Articular chondrocyte of knee joint (primary cell): Measurements from ENCODE around the gene WIZ. TPM values are rescaled to one million over a fixed set of nuclear protein-coding genes. Genes with fewer than 3 reads are reported as not detected.

Source experiments
- small RNA-seq: library from RNA; depleted of rRNA; stranded (forward); fragments of <200 nt; gene quantifications from one replicate; pipeline ENCODE3, GENCODE V24; 2012
- total RNA-seq: library from RNA; depleted of rRNA; stranded (reverse); fragments of >200 nt; gene quantifications from 2 replicates; pipeline ENCODE4 v1.2.3, GENCODE V29; 2012

The WIZ gene, protein sequence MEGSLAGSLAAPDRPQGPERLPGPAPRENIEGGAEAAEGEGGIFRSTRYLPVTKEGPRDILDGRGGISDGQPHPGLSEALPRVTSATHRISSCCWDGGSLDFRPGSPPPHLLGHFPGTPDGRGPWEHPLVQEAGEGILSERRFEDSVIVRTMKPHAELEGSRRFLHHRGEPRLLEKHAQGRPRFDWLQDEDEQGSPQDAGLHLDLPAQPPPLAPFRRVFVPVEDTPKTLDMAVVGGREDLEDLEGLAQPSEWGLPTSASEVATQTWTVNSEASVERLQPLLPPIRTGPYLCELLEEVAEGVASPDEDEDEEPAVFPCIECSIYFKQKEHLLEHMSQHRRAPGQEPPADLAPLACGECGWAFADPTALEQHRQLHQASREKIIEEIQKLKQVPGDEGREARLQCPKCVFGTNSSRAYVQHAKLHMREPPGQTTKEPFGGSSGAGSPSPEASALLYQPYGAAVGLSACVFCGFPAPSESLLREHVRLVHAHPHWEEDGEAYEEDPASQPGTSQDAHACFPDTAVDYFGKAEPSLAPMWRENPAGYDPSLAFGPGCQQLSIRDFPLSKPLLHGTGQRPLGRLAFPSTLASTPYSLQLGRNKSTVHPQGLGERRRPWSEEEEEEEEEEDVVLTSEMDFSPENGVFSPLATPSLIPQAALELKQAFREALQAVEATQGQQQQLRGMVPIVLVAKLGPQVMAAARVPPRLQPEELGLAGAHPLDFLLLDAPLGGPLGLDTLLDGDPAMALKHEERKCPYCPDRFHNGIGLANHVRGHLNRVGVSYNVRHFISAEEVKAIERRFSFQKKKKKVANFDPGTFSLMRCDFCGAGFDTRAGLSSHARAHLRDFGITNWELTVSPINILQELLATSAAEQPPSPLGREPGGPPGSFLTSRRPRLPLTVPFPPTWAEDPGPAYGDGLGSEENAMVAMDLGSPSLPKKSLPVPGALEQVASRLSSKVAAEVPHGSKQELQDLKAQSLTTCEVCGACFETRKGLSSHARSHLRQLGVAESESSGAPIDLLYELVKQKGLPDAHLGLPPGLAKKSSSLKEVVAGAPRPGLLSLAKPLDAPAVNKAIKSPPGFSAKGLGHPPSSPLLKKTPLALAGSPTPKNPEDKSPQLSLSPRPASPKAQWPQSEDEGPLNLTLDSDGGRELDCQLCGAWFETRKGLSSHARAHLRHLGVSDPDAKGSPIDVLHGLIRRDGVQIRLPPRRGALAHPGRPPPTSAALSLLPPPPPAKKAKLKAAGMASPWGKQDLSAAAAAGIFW (N-terminal part only)
- total RNA-seq, result 9.4 TPM in 2 replicates

GRCh38 chr19:15449620-15450527, at the start of gene WIZ:
Gene WIZ (minus strand): TSS chr19:15449956. CDS start chr19:15448307, 1,649 bp downstream.

DNA sequence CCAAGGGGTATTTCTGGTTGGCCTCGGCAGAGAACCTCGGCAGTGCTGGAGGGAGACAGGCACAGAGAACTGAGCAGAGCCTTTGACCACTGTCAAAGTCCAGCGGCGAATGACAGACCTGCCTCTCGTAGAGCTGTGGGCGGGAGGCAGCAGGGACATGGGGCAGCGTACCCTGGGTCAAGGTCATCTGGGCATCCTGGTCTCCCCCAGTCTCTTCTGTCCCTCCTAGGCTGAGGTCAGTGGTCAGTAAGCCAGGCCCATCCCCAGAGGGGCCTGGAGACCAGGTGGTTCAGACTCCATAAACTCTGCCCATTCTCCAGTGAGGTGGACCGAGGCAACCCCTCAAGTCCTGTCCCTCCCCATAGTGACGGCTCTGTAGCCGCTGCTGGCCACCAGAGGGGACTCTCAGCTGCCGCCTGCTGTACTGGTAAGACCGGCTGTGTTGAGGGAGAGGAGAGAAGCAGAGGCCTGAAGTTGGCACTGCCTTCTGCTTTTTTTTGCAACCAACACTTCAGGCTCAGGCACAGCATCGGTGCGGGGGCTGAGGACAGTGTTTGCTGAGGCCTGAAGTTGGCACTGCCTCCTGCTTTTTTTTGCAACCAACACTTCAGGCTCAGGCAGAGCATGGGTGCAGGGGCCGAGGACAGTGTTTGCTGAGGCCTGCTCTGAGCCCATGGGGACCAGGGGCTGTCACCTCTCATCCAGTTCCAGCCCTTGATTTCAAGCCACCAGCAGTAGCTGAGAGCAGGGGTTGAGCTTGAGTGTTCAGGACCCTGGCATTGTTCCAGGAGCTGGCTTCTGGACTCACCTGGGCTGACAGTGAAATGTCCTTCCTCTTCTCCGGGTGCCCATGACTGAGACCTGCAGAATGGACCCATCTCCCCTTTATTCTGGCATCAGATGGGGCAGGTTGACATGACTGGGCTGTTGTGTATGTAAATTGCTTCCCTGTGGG, 29.9 kb upstream of the WIZ start, which contains the start of gene PGLYRP2:
Gene PGLYRP2, minus strand, starts transcription at position 111 of the 955 bp plus-strand sequence. CDS start 130 bp downstream, outside the sequence.

GRCh38 chr19:15464394-15465385, 14.9 kb upstream of the WIZ start, which contains the start of gene RASAL3:
Gene RASAL3 (minus strand): TSS chr19:15464544. CDS start chr19:15464358, 186 bp downstream.

DNA sequence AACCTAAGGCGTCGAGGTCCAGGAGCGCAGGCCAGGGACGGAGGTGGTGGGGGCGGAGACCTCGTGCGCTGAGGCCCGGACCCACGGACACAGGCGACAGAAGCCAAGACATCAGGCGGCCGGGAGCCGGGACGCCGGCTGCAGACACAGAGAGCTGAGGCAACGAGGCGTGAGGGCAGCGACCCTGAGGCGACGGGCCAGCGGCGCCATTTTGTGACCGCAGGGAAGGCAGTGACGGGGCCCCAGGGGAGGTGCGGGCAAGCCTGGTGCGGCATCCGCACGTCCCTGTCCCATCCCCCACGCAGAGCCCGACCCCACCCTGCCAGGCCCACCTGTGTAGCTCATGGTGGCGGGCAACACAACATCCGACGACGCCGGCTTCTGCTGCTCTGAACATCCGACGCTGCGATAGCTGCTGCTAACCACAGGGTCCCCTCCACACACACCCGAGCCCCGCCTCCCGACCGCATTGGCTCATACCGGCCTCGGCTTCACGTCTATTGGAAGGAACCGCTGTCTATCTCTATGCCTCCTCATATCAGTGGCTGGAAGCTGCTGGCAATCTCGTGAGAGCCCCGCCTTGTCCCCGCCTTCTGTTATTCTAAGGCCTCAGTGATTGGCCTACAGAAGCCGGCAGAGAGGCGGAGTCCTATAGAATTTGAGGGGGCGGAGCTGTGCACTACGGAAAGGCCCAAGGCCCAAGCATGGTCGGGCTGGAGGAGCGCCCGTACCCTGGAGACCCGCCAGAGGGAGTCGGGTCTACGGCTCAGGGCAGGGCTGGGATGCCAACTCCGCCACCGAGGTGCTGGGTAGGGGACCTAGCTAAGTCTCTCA, 31.0 kb downstream of the WIZ start, which contains the start of gene AKAP8L:
Gene AKAP8L, minus strand, starts transcription at position 410 of the 834 bp plus-strand sequence. Its CDS starts 65 bp downstream, at position 345.

GRCh38 chr19:15379083-15379998, 70.4 kb downstream of the WIZ start, which contains the start of gene AKAP8:
Gene AKAP8 (minus strand): TSS chr19:15379787. CDS start chr19:15379731, 56 bp downstream.

Small RNAs within 50 kb of the gene (small RNA-seq; reads per million reads assigned to genes)
- not detected for gene MIR1470

Other genes with a start within 250 kb of the WIZ start
- 21.3 and 53.2 TPM in 2 replicates for gene NOTCH3, start 249.0 kb downstream of the WIZ start, total RNA-seq
- gene EPHX3, start 217.5 kb downstream of the WIZ start, total RNA-seq, result 0.11 and 0.13 TPM in 2 replicates
- 19.1 and 23.9 TPM in 2 replicates for gene BRD4, start 117.4 kb downstream of the WIZ start, total RNA-seq
- 13.3 and 17.9 TPM in 2 replicates for gene AKAP8, start 70.2 kb downstream of the WIZ start, total RNA-seq
- gene AKAP8L, start 31.0 kb downstream of the WIZ start, total RNA-seq, result 39.5 and 40.1 TPM in 2 replicates
- gene RASAL3, start 14.6 kb upstream of the WIZ start, total RNA-seq, result not detected in 2 replicates
- gene PGLYRP2, start 29.5 kb upstream of the WIZ start, total RNA-seq, result not detected in 2 replicates
- not detected in 2 replicates for gene CYP4F22, start 58.6 kb upstream of the WIZ start, total RNA-seq
- not detected in 2 replicates for gene CYP4F8, start 165.3 kb upstream of the WIZ start, total RNA-seq
- not detected in 2 replicates for gene CYP4F3, start 190.9 kb upstream of the WIZ start, total RNA-seq
- gene CYP4F12, start 223.1 kb upstream of the WIZ start, total RNA-seq, result not detected in 2 replicates